Adrenal gland (tissue), 12 donors: ENCODE results near the gene LSAMP. TPM values are rescaled to one million over a fixed set of nuclear protein-coding genes. Genes with fewer than 3 reads are reported as not detected.

ENCODE experiments used
- DNase-seq, 7 donors: peaks; one replicate each; pipeline ENCODE4 v3.0.0-alpha.2; 2019 to 2020
- H3K27ac ChIP-seq, 5 donors: fragments of 200-600 bp; sonication (generic) in 4 of 5; 1 replicate in 3 of 5; 2 replicates in 2 of 5; pipeline versions ENCODE4 v1.5.1 to v1.8.0; 2016 to 2020; ENCODE audit warnings: mild to moderate bottlenecking in 1 of 5
- H3K27me3 ChIP-seq: fragments of 200-600 bp; 2 replicates; pipeline ENCODE4 v1.8.0; 2021
- H3K36me3 ChIP-seq, 2 donors: fragments of 200-600 bp; replicated peaks in 1 of 2; 1 replicate in 1 of 2; 2 replicates in 1 of 2; pipeline versions ENCODE4 v1.5.1 to v1.8.0; 2018 to 2022
- H3K4me1 ChIP-seq, 2 donors: fragments of 200-600 bp; replicated peaks in 1 of 2; 1 replicate in 1 of 2; 2 replicates in 1 of 2; pipeline versions ENCODE4 v1.5.1 to v1.8.0; 2018 to 2021
- H3K4me3 ChIP-seq, 4 donors: fragments of 200-600 bp; sonication (generic) in 3 of 4; one replicate each; pipeline ENCODE4 v1.5.1; 2016 to 2018
- H3K9me3 ChIP-seq, 3 donors: fragments of 200-600 bp; sonication (generic) in 1 of 3; replicated peaks in 1 of 3; 1 replicate in 2 of 3; 2 replicates in 1 of 3; pipeline versions ENCODE4 v1.5.1 to v1.8.0; 2016 to 2021
- CTCF ChIP-seq, 6 experiments: fragments of 450-650 bp in 4 of 6; fragments of 200-600 bp in 2 of 6; sonication (generic) in 1 of 6; IDR thresholded peaks; 1 replicate in 5 of 6; 2 replicates in 1 of 6; pipeline versions ENCODE4 v1.5.1 to v1.8.0; 2016 to 2021; ENCODE audit warnings: antibody characterized with exemption in 6 of 6, mild to moderate bottlenecking in 2 of 6, moderate library complexity in 1 of 6
- POLR2A ChIP-seq, 2 donors: fragments of 450-650 bp; IDR thresholded peaks; one replicate each; pipeline ENCODE4 v1.6.1; 2017; ENCODE audit warnings: antibody characterized with exemption in 2 of 2, mild to moderate bottlenecking in 2 of 2, moderate library complexity in 1 of 2
- WGBS, 4 donors: extraction: QIAGEN DNeasy Blood & Tissue Kit in 2 of 4; methylation state at CpG; one replicate each; pipeline versions ENCODE4 v1.1.5 to v1.1.7; 2013 to 2017; 5-methylcytosine and 5-hydroxymethylcytosine counted together
- intact Hi-C, 2 donors: fragments of 100-400 bp; cut with DNase I; formaldehyde crosslinking; loops; one replicate each; pipeline versions ENCODE4 v1.14.1 to v1.15.0; 2022 to 2023
- polyA plus RNA-seq, 3 donors: library from polyadenylated mRNA; stranded (reverse); fragments of 200-250 nt in 2 of 3; fragments of 350-450 nt in 1 of 3; fragmentation: Illumina TruSeq in 1 of 3; extraction: RNeasy Lipid Tissue Mini Kit (QIAGEN cat#74804) in 1 of 3; gene quantifications; one replicate each; pipeline ENCODE4 v1.2.3, GENCODE V29; 2013 to 2014
- total RNA-seq, 9 donors: library from RNA; depleted of rRNA in 4 of 9; stranded (reverse); fragments of >200 nt in 4 of 9; fragments of 120-200 nt in 1 of 9; fragmentation: NEBNext Ultra II Directional in 1 of 9; extraction: Animal tissue kit (Norgen Biotek cat#: 25700) in 1 of 9; gene quantifications; one replicate each; pipeline versions ENCODE4 v1.1.0 to v1.2.4, GENCODE V29; 2013 to 2023
- donor health status: healthy with polysubstance abuse.
- donor health status: Bipolar disorder and iron deficiency.
- donor health status: DM: yes; HTN: yes; CAD: no.
- donor health status: DM: no; HTN: no; CAD: no.
- donor health status: DM: no; HTN: no; CAD: no.
- donor health status: DM: yes; HTN: yes; CAD: no.

The LSAMP gene
- total and polyA plus RNA-seq, 12 donors = 5.8 to 53.5 (median 24.3) TPM

GRCh38 chr3:116067326-116067725 lies 378.0 kb downstream of the LSAMP start:
- DNase-seq = no peak
- Histone ChIP-seq H3K9me3 (no peaks in the 10 kb centered on the region), H3K36me3 (no peaks in the 10 kb centered on the region), H3K27me3 (no peaks in the 10 kb centered on the region), H3K4me3 (no peak overlapping the region), H3K4me1 (no peaks in the 10 kb centered on the region), H3K27ac (no peak overlapping the region)
- 84 to 88% (median 87%) methylated on average over 4 of the region's 4 CpGs for WGBS, 4 donors
- no peak for TF ChIP-seq CTCF (IDR thresholded peaks at IDR 0.05)
- no peak for TF ChIP-seq POLR2A (IDR thresholded peaks at IDR 0.05)
- intact Hi-C loops = no loop called here

GRCh38 chr3:116065501-116065900 lies 379.8 kb downstream of the LSAMP start:
- Histone ChIP-seq H3K27ac (no peak overlapping the region), H3K4me3 (no peak overlapping the region), H3K36me3 (no peaks in the 10 kb centered on the region), H3K9me3 (no peaks in the 10 kb centered on the region), H3K4me1 (no peaks in the 10 kb centered on the region), H3K27me3 (no peaks in the 10 kb centered on the region)
- intact Hi-C loops = no loop called here
- TF ChIP-seq POLR2A (IDR thresholded peaks at IDR 0.05) (no peak), CTCF (IDR thresholded peaks at IDR 0.05) (no peak)
- 63 to 89% (median 76%) methylated on average over 1 of the region's 1 CpG for WGBS, 4 donors
- no peak for DNase-seq

- no peak overlapping the region for H3K4me3 ChIP-seq
- intact Hi-C loops = no loop called here
- no peak overlapping the region for H3K27ac ChIP-seq
- H3K27me3 ChIP-seq = no peaks in the 10 kb centered on the region
- DNase-seq = no peak
- peaks cover 0 to 4% of the 10 kb centered on the region in 2 donors for H3K4me1 ChIP-seq
- H3K9me3 ChIP-seq = no peaks in the 10 kb centered on the region
- WGBS, 4 donors = 86 to 98% (median 93%) methylated on average over 1 of the region's 1 CpG
- TF ChIP-seq POLR2A (IDR thresholded peaks at IDR 0.05) (no peak), CTCF (IDR thresholded peaks at IDR 0.05) (no peak)
- no peaks in the 10 kb centered on the region for H3K36me3 ChIP-seq
These were observed 380.6 kb downstream of the LSAMP start for GRCh38 chr3:116064646-116065045.

GRCh38 chr3:116059421-116060096 lies 385.7 kb downstream of the LSAMP start:
- intact Hi-C loops = no loop called here
- Histone ChIP-seq H3K27ac (no peak overlapping the region), H3K4me3 (no peak overlapping the region), H3K4me1 (peaks cover 0 to 6% of the 10 kb centered on the region in 2 donors), H3K27me3 (no peaks in the 10 kb centered on the region), H3K36me3 (no peaks in the 10 kb centered on the region), H3K9me3 (no peaks in the 10 kb centered on the region)
- DNase-seq = peak in 6 of 7 donors; percentile 18 to 59 (median 27)
- TF ChIP-seq POLR2A (IDR thresholded peaks at IDR 0.05) (no peak), CTCF (IDR thresholded peaks at IDR 0.05) (no peak)
- WGBS, 4 donors = 60 to 78% (median 68%) methylated on average over 2 of the region's 2 CpGs
